Central memory CD4-positive, alpha-beta T cell (primary cell): Measurements from ENCODE around the gene ZNF776.
"Not testable (repeated sequence)": the region's sequence is repeated elsewhere in the genome, so short reads cannot be mapped to it uniquely, and the experiment has no call there.

ENCODE experiments used
- DNase-seq: peaks from one replicate; pipeline ENCODE4 v3.0.0; 2022

ZNF776 gene

DNA sequence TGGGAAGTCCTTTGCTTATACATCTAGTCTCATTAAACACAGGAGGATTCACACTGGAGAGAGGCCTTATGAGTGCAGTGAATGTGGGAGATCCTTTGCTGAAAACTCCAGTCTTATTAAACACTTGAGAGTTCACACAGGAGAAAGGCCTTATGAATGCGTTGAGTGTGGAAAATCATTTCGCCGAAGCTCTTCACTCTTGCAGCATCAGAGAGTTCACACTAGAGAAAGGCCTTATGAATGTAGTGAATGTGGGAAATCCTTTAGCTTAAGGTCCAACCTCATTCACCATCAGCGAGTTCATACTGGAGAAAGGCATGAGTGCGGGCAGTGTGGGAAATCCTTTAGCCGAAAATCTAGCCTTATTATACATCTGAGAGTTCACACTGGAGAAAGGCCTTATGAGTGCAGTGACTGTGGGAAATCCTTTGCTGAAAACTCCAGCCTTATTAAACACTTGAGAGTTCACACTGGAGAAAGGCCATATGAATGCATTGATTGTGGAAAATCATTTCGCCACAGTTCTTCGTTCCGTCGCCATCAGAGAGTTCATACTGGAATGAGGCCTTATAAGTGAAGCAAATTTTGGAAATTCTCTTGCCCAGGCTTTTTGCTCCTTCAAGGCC, 32.7 kb downstream of the ZNF776 start:
- no peak for DNase-seq

DNA sequence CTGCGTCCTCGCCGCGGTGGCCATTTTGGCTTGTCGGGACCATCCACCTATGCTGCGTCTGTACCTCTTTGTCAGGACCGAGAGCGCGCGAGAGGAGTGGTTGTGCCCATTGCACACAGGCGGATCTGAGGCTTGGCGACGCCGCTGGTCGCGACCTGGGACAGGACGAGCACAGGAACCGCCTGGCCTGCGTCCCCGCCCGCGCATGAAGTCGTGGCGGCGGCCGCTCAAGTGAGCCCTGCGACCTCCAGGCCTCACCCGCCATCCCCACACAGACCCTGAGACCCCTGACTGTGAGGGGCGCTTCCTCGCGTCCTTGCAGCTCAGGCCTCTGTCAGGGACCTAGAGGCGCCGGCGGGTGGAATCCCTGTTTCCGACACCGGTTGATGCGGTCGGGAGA, 39.7 kb downstream of the ZNF776 start:
- no peak for DNase-seq

DNA sequence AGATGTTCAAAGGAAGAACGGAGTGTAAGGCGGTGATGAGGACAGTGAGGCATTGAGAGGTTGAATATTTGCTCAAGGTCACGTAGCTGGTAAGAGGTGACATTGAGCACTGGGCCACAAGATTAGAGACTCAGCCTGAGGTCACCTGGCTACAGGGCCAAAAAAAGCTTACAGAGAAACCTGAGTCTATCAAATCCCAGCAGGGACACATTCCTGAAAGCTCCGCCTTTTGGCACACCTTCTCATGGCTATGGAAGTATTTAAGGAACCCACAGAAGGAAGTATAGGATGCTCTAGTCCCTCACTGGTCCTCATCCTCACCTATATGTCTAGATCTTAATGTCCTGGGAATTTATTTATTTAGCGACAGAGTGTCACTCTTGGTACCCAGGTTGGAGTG, 40.3 kb downstream of the ZNF776 start:
- no peak for DNase-seq

DNA sequence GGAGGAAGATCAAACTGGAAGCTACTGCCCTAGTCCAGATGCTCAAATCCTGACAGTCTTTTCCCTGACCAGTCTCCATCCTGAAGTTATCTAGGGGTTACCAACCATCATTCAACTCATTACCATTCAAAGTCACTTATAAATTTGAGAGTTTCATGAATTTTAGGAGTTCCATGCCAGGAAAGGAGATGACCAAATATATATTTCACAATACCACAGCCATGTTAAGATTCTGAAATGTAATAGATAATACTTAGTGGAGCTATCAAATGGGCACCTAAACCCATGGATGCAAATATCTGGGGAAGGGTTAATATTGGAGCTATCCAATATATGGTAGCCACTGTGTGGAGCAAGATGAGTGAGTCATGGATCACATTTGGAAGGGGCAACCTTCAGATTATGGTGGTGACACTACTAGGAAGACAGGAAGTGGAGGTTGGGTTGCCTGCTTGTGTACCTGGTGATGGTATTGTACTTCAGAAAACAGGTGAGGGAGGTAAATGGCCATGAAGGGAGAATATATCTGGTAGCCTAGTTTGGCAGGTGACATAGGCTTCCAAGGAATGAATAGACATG, 41.6 kb downstream of the ZNF776 start:
- DNase-seq = no peak

DNA sequence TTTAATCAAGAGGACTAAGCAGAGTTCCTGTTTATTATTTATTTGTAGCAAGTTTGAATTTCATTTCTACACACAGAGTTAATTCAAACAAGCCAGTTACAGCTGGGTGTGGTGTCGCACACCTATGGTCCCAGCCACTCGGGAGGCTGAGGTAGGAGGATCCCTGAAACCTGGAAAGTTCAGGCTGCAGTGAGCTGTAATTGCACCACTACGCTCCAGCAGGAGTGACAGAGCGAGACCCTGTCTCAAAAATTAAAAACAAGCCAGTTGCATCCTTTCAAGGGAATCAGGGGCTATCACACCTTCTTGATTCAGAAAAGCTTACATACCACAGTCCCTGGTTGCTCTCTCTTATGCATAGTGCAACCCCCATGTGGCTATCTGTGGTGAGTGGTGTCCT, 42.7 kb downstream of the ZNF776 start:
- no peak for DNase-seq

DNA sequence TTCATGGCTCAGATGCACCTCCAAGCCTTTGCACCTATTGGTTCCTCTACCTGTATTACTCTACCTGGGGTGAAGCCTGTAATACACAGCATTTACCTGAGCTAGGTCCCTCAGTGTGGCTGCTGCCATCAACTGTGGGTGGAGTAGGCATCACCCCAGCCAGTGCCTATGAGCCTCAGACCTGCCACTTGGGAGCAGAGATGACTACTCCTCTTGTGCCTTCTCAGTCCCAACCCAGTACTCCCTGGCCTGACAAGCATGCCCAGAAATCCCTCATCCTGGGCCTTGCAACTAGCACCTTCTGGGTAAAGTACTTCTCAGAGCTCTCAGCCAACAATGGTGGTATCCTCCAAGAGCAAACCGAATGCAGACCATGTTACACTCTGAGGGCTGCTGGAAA, 50.0 kb downstream of the ZNF776 start:
- DNase-seq = not testable (repeated sequence)

DNA sequence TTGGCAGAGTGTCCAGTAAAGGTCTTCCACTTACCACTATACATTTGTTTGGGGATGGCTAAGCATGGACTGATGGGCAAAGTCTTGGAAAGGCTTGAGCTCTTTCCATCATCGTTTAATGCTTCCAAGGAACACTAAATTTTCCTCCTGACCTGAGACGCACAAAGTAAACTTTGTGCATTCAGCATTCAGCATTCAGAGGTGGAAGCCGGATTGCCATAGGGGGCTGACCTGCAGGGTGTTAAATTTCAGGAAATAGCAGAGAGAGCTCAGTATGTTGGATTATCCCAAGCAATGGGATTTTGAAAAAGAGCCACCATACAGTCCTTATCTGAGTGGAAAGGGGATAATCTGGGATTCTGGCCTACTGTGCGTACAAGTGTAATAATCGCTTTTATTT, 54.1 kb downstream of the ZNF776 start:
- DNase-seq = no peak

DNA sequence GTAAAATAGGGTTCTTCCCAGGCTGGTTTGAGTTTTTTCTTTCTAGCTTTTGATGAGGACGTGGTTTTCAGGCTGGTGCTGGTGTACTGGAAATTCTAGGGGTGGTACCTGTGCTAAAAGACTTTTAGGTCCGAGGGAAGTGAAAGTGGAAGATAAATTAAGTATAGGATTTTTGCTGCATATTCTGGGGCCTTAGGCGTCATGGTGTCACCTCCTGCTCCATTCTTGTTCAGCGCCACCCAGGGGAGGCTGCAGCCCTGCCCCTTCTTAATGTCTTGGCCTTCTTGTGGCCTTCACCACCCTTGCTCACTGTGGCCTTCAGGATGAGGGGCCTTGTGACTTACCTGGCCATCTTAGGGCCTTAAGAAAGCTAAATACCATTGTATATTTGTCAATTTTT, 55.7 kb downstream of the ZNF776 start:
- DNase-seq = no peak

DNA sequence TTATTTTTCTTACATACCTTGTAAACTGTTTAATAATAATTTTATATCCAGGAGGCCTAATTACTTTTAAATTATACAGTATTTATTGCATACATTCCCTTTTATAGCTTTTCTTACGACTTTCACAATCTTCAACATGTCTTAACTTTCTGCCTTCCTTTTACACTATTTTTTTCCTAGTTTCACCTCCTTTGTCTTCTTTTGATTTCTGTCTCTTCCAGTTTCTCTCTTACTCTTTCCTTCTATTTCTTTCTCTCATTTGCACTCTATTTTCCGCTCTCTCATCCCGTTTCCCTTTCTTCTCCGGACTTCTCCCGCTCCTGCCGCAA, 56.6 kb downstream of the ZNF776 start:
- DNase-seq = no peak

DNA sequence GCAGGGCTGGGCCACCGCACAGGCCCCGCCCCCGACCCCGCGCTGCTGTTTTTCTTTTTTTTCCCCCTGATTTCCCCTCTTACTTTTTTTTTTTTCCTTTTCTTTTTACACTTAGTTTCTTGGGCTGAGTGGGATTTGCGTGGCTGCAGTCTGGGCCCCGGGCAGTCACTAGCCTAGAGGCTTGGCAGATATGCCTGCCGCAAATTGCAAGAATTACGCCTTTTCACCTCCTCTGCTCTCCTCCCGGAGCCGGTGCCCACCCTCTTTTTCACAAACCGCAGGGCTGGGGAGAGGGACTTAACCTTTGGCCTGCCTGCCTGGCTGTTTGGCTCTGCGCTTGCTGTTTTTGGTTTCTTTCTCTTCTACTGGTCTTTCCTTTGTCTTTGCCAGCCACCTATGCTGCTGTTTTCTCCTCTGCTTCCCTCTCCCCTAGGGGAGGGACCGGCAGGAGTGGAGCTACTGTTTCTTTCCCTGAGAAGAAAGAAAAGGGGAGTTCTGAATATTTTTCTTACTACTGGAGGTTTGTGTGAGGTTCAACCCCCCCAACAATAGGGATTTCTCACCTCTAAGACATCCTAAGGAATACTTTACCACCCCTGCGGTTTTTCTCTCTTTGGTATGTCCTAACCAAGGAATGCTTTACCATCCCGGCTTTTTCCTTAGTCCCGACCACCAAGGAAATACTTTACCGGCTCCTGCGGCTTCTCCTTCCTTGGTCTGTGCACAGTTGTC, 57.1 kb downstream of the ZNF776 start:
- no peak for DNase-seq

DNA sequence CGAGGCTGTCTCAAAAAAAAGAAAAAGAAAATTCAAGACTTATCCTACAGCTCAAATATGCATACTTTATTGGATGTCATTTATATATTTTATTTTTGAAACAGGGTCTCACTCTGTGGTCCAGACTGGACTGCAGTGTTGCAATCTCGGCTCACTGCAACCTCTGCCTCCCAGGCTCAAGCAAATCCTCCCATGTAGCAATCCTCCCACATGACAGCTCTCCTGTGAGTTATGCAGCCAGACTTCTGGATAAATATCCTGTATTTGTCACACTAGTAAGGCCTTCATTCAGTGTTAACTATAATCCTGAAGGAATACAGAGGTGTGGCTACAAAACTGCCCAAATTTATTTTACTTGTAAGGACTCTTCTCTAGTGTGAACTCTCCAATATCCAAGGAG, 60.9 kb downstream of the ZNF776 start:
- DNase-seq = no peak
